Measurements from ENCODE around the gene AFP.

AFP gene

DNA sequence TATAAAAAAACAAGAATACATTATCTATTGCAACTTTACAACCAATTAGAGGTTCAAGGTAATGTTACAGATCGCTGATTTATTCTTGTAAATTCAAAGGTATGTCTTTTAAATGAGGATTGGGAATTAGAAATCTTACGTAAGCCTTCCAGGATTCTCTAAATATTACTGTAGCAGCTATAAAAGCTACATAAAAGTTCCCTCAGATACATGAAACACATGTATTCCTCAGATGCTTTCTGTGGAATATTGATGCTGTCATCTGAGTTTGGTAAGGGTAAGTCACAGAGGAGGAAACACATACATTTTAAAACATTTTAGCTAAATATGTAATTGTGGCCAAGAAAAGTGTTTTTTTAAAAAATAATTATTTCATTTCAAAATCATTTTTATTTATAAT lies 3.4 kb downstream of the AFP start:
- no peak for DNase-seq

DNA sequence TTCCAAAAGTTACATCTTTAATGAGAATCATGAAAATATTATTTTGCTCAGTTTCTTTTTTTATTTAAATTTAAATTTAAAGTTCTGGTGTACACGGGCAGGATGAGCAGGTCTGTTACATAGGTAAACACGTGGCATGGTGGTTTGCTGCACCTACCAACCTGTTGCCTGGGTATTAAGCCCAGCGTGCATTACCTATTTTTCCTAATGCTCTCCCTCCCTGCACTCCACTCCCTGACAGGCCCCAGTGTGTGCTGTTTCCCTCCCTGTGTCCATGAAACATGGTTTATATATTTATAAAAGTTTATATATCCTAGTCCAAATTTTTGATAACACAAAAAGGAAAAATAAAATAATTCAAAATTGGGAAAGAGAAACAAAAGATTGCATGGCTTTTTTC lies 4.0 kb downstream of the AFP start:
- no peak for DNase-seq

DNA sequence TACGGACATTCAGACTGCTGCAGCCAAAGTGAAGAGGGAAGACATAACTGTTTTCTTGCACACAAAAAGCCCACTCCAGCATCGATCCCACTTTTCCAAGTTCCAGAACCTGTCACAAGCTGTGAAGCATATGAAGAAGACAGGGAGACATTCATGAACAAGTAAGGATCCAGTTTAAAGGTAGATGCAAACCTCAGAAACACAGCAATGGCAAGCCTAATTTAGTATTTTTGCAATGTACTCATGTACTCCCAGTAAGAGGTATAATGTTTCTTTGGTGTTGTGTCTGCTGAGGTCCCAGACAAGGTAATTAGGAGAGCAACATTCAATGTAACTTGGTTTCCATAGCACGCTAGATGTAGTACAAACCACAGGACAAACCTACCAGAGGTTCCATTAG lies 4.6 kb downstream of the AFP start:
- no peak for DNase-seq

DNA sequence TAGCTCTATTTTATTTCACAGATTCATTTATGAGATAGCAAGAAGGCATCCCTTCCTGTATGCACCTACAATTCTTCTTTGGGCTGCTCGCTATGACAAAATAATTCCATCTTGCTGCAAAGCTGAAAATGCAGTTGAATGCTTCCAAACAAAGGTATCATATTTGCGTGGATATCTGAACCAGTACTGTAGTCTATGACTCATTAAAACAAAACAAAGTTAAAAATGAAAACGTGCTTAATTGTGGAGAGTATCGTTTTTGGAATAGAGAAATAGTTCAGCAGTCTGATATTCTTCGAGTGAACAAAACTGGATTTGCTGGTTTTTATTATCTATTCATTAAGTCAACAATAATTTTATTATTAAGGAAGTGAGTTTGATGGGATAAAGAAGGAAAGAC lies 6.3 kb downstream of the AFP start:
- no peak for DNase-seq

DNA sequence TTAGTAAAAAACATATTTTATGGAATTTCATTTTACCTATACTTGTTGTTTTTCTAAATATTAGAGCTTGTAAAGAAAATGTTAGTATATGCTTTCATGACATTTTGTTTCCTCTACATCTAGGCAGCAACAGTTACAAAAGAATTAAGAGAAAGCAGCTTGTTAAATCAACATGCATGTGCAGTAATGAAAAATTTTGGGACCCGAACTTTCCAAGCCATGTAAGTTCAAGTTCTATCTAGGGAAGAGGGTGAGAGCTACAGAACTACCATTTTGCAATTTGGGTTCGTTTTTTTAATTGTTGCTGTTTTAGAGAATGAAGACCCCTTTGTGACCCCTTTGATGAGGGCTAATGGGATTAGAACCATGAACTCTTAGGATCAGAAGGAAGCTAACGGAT lies 7.2 kb downstream of the AFP start:
- no peak for DNase-seq

DNA sequence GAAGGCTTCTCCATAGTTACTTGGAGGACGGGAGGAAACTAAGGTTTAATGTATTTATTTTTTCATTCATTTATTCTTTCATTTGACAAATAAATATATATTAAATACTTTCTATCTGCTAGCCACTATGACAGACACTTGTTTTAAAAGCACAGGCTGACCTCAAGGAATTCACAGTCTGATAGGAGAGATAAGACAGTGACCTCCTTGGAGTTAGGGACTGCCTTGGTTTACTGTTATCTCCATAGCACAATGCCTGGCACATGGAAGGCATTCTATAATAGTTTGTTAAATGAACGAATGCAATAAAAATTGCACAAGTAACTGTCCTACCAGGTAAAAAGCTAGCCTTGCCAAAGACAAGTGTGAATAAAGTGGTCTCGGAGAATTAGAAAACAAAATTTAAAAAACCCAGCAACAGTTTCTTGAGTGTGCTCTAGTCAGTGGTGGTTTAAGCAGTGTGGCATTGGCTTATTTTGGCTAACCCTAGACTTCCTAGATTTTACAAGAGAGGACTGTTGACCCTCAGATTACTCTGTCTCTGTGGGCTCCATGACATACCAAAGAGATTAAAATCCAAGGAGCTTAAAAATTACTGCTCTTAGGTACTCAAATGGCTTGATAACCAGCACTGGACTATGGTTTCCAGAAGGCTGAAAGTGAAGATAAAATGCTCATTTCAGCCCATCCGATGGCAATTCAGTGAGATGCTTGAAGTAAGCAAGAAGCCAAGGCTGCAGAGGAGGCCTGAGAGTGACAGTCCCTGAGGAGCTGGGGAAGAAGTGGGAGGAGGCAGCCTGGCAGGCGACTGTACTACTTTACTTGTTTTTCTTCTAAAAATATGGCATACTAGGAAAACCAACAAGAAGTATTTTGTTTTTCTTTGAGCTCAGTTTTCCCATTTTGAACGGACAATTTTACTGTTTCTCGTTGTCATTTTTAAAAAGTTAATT lies 9.6 kb downstream of the AFP start:
- DNase-seq, result no peak

DNA sequence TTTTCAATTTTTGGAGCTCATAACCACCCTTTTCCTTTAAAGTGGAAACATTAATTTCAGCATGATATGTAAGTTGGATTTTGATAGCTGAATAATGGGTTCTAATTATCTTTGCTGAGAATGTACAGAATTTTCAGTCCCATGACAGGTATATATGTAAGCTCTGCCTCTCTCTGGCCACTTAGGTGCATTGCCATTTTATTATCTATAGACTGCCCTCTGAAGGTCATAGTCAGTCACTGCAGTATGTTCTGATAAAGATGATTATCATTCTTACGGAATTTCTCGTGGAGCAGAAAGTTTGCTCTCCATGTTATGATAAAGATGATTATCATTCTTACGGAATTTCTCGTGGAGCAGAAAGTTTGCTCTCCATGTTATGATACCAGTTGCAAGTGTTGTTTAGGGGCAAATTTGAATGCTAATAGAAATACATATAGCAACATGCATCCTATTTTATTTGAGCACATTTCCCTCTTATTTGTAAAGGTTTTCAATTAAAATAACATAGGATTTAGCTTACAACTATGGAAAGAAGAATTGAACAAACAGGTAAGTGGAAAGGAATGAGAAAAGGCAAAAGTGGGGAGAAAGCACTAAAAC lies 10.4 kb downstream of the AFP start:
- DNase-seq, result no peak

DNA sequence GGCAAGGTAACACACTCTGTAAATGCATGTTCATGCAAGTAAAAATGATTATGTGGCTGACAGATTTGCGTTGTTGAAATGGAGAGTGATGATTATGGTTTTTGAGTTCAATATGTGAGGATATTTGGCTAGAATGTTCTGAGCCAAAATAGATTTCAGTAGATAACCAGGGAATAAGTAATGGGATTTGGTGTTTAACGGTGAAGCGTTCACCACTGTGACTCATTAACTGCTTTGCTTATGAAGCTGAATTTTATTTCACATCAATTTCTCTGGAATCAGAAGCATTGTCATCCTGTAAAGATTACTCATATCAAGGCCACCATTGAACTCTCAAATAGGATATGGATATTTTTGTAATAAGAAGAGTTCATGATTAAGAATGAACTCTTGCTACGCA lies 11.7 kb downstream of the AFP start:
- DNase-seq, result no peak

DNA sequence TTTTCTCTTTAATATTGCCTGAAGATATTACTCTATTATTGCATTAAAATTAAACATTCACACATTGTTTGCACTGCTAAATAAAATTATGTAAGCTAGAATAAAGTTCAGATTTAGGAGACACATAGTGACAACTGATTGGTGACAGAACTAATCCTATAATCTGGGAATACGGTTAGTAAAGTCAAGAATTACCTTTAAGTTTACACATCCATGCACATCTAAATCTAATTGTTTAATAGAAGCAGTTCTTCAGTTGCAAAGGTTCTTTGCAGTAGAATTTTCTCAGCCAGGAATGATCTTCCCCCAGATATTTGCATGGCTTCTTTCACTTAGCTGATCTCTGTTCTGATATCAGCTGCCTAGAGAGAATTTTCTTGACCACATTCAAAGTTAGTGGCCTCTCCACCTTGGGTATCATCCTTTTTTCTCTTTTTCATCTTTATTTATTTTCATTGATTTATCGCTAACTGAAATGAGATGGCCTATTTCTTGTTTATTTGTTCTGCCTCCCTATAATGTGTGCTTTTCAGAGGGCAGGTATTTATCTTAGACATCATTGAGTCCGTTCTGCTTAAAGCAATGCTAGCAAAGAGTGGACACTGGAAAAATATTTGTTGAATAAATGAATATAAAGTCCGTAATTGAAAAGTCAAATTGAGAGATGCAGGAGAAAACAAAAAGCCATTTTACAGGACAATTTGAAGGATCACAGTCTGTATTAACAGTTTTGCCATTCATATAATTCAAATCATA lies 12.6 kb downstream of the AFP start:
- DNase-seq, result no peak

DNA sequence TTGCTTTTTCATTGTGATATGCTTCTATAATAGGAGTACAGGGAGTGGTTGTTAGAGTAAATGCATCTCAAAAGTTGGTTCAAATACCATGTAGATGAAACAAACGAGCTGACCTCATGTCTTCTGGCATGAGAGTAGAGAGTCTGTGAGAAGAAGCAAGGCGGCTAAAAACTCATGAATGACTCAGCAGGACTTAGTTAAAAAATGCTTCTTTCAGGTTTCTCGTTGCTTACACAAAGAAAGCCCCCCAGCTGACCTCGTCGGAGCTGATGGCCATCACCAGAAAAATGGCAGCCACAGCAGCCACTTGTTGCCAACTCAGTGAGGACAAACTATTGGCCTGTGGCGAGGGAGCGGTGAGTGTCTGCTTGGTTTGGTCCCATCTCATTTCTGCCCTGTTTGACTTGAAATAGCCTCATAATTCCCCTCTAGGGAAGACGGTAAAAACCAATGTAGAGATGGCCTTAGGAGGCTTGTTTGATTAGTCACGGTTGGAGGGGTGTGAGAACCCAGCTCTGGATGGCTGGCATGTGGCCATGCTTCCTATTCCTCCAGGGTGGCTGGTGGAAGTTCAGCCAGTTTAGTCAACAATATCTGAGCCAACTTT lies 14.5 kb downstream of the AFP start:
- no peak for DNase-seq

DNA sequence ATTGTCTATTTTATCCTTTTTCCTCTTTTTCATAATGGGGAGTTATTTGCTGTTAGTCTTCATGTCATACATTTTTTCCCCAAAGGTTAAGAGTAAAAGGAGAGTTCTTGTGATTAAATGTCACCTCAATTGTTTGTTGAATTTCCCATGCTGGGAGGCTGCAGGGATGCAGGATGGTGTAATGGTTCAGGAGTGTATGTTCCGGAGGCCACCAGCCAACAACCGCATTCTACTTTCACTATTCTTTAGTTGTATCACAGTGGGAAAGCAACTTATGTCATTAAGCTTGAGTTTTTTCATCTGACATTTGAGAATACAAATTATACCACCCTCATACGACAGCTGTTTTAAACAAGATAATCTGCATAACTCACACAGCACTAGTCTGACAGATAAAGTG lies 15.4 kb downstream of the AFP start:
- DNase-seq, result no peak

DNA sequence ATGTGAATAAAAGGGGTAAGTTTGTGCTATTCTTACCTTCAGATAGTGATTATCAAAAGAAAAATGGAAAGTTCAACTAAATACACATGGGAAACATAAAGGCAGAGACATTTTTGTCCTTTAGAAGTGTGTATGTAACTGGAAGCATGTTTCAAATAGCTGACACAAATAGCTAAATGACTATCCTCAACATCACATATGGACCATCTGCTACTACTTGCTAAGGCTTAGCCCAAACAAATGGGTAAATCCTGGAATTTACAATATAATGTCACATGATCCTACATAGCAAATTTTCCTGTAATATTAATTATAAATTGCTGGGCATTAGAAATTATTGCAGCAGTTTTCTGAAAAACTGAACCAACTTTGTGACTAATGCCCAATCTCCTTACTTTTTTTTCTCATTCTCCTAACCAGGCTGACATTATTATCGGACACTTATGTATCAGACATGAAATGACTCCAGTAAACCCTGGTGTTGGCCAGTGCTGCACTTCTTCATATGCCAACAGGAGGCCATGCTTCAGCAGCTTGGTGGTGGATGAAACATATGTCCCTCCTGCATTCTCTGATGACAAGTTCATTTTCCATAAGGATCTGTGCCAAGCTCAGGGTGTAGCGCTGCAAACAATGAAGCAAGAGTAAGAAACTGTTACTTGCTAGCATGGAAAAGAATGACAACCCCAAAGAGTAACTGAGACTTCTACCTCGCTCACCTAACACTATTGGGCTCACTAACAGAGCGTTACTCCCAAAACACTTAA lies 16.1 kb downstream of the AFP start:
- DNase-seq, result no peak

DNA sequence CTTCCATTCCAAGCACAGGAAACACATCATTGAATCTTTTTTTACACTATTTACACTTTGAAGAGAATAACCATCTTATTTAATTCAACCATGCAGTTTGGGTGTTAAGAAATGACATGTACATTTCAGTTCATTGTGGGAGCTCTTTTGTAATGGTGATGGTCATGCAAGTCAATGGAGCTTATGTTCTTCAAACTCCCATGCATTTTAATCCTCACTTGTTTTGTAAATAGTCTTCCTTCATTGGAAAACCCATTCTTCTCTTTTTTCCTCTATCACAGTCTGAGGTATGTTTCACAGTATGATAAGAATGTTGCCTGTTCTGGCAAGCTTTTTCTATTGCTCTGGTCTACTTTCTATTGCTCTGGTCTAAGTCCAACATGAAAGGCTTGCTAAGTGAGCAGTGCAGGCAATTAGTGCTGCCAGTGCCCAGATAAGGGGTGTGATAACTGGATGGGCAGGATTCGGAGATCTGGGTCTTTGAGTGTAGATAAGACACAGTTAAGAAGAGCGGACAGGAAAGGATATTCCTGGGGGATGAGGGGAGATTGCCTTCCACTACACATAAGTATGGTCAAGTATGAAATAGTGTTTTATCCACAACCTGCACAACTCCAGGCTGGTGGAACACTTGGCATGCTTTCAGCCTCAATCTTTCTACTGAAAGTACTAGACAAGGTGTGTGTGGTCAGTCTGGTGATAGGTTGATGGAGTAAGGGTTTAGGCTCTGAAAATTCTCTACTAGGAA lies 17.1 kb downstream of the AFP start:
- no peak for DNase-seq

DNA sequence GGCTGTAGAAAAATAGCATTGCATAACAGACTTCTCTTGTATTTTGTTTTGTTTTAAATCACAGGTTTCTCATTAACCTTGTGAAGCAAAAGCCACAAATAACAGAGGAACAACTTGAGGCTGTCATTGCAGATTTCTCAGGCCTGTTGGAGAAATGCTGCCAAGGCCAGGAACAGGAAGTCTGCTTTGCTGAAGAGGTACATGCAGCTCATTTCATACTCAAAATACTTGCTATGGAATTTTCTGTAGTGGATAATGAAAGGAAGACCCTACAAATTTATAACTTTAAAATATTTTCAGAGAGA lies 17.6 kb downstream of the AFP start:
- no peak for DNase-seq

DNA sequence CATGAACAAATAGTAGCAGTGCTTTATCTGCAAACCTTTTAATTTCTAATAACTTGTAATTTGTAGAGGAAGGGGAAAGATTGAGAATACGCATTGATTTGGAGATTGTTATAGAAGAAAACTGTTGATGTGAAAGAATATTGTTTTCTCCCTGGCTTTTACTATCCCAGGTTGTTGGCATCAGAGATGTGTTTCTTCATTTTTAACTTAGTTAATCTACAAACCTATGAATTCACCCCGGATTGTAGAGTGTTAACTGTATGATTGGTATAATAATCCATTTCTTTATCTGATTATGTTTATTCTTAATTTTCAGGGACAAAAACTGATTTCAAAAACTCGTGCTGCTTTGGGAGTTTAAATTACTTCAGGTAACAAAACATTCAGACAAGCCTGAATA lies 18.9 kb downstream of the AFP start:
- DNase-seq, result no peak

DNA sequence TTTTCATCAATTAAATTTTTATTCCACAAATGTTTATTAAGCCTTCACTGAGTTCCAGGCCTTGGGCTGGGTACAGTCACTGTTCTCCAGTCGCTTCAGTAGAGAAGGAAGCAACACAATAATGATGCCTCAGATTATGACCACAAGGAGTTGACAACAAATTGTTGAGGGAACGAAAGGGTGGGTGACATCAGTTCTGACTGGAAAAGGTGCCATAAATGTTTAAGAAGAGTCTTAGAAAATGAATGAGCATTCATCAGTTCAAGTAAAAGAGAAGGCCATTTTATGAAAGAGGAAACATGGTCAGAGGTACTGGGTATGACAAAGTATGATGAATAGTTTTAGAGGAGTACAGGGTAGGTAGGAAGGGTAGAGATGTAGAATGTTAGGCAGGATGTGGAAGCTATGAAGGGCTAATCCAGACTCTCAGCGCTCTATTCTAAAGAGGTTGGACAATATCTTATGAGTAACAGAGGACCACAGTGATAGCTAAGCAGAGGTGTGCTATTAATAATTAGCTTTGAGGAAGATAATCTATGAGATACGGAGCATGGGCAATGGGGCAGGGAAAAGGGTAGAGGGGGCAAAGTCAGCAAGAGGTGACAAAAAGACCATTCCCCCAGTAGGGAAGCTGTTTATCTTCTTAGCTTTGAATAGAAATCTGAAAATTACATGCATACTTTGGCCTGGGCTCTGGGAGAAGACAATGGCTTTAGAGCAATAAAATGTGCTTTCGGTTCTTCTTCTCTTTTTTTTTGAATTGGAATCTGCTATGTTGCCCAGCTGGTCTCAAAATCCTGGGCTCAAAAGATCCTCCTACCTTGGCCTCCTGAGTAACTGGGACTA lies 20.4 kb downstream of the AFP start:
- DNase-seq, result no peak

DNA sequence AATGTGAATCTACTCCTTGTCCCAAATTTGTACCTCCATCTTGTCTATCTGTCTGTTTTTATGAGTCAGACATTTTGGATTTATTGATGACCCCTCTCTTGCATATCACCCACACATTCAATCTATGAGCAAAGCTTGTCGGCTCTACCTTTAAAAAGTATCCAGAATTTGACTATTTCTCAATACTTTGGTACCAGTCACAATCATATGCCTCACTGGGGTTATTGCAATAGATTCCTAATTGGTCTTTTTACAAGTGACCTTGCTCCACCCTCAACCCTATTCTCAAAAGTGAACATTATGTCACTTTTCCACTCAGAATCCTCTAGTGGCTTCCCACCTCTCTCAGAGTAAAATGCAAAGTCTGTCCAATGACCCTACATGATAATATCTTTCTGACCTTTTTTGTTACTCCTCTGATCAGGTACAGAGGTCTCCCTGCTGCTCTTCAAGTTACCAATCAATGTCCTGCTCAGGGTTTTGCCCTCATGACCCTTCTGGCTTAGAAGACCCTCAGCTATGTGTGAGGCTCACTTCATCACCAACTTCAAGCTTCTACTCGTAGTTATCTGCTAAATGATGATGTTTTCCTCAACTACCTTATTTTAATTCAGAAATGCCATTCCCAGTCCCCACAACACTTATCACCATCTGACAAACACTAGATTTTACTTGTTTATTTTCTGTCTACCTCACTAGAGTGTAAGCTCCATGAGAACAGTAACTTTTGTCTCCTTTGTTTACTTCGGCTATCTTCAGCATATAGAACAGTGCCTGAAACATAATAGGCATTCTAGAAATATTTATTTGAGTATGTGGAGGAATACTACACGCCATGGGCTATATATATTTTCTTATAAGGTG lies 22.4 kb downstream of the AFP start:
- no peak for DNase-seq

DNA sequence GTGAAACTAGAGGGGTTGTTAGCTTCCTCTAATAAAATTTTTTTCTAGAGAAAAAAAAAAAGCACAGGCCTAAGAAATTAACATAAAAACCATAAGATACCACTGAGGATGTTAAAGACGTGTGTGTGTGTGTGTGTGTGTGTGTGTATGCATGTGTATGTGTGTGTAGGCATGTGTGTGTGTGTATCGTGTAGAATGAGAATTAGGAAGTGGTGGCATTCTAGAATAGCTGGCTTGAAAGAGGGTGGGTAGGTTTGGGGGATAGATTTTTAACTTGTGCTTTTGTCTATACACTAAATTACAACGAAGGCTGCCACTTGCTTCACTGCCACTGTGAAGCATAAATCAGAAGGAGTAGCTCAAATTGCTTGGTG lies 23.0 kb downstream of the AFP start:
- no peak for DNase-seq

DNA sequence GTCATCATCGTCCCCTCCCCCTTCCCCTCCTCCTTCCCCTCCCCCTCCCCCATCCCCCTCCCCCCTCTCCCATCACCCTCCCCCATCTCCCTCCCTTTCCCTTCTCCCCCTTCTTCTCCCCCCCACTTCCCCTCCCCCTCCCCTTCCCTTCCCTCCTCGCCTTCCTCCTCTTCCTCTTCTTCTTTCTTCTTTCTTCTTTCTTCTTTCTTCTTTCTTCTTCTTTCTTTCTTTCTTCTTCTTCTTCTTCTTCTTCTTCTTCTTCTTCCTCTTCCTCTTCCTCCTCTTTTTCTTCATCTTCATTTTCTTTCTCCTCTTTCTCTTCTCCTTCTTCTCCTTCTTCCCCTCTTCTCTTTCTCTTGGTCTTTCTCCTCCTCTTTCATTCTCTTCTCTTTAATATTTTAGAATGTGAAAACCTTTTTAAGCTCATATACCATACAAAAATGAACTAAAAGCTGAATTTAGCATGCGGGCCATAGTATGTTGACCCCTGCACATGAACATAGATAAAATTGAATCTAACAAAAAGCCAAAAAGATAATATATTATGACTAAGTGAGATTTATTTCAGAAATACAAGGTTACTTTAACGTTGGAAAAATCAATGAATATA lies 25.0 kb downstream of the AFP start:
- DNase-seq, result no peak

DNA sequence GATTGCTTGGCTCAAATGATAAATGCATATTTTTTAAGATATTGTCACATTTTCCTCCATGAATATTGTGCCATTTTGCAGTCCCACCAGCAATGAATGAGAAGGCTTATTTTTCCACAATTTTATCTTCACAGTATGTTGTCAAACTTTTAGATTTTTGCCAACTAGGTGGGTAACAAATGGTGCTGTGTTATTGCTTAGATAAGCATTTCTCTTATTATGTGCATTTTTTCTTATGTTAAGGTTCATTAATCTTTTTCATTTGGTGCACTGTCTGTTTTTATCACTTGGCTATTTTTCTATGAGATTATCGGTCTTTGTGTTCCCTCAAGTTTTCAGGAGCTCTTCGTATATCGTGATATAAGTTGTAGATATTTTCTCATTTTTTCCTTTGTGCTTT lies 32.1 kb downstream of the AFP start:
- no peak for DNase-seq
